Endodermal cell (in vitro differentiated cells): Measurements from ENCODE around the gene STARD13. TPM values are rescaled to one million over a fixed set of nuclear protein-coding genes. Genes with fewer than 3 reads are reported as not detected.

ENCODE experiments used
- DNase-seq: peaks from one replicate; pipeline ENCODE4 v3.0.0-alpha.2; 2017
- H3K27ac ChIP-seq: 2 replicates; pipeline ENCODE4 v1.5.1; 2013; ENCODE audit warnings: mild to moderate bottlenecking, low read depth, low read length, moderate library complexity
- H3K27me3 ChIP-seq: 2 replicates; pipeline ENCODE4 v1.6.1; 2013; ENCODE audit warnings: mild to moderate bottlenecking, low read length, moderate library complexity; ENCODE audit not compliant: insufficient read depth, control insufficient read depth, poor library complexity, severe bottlenecking
- H3K36me3 ChIP-seq: 2 replicates; pipeline ENCODE4 v1.7.0; 2013; ENCODE audit warnings: mild to moderate bottlenecking, low read length, moderate library complexity; ENCODE audit not compliant: control insufficient read depth, insufficient read depth
- H3K4me1 ChIP-seq: one replicate; pipeline ENCODE4 v1.7.0; 2013; ENCODE audit warnings: low read length; ENCODE audit not compliant: control insufficient read depth, insufficient read depth
- H3K4me3 ChIP-seq: 2 replicates; pipeline ENCODE4 v1.5.1; 2013; ENCODE audit warnings: mild to moderate bottlenecking, low read length, moderate library complexity
- H3K9ac ChIP-seq: 2 replicates; pipeline ENCODE4 v1.6.1; 2013; ENCODE audit warnings: mild to moderate bottlenecking, low read length, moderate library complexity; ENCODE audit not compliant: poor library complexity, severe bottlenecking; ENCODE audit errors: extremely low read depth
- H3K9me3 ChIP-seq: 2 replicates; pipeline ENCODE4 v1.6.1; 2013; ENCODE audit warnings: mild to moderate bottlenecking, low read length, moderate library complexity; ENCODE audit not compliant: control insufficient read depth
- H3K27ac Mint-ChIP-seq: 2 replicates; pipeline ENCODE4 v1.8.0; 2020; ENCODE audit warnings: mixed read lengths
- H3K27me3 Mint-ChIP-seq: 2 replicates; pipeline ENCODE4 v1.8.0; 2021; ENCODE audit warnings: mild to moderate bottlenecking, mixed read lengths; ENCODE audit not compliant: insufficient read depth
- H3K36me3 Mint-ChIP-seq: 2 replicates; pipeline ENCODE4 v1.8.0; 2020; ENCODE audit warnings: low read depth, mixed read lengths
- H3K4me1 Mint-ChIP-seq: 2 replicates; pipeline ENCODE4 v1.8.0; 2020; ENCODE audit warnings: mixed read lengths
- H3K4me3 Mint-ChIP-seq: 2 replicates; pipeline ENCODE4 v1.8.0; 2020; ENCODE audit warnings: mild to moderate bottlenecking, moderate library complexity, mixed read lengths
- H3K9me3 Mint-ChIP-seq: 2 replicates; pipeline ENCODE4 v1.8.0; 2020; ENCODE audit warnings: mild to moderate bottlenecking, mixed read lengths
- CTCF ChIP-seq: fragments of 200-600 bp; sonication (generic); conservative IDR thresholded peaks from 2 replicates; pipeline ENCODE4 v1.5.0; 2021; ENCODE audit warnings: antibody characterized with exemption, mild to moderate bottlenecking
- WGBS, 2 experiments: methylation state at CpG; one replicate each; pipeline versions ENCODE4 v1.1.5 to v1.1.7; 2013; ENCODE audit warnings: missing lambda C conversion rate in 2 of 2, mixed read lengths in 1 of 2; ENCODE audit not compliant: insufficient coverage in 1 of 2, insufficient read length in 1 of 2; 5-methylcytosine and 5-hydroxymethylcytosine counted together
- total RNA-seq, 2 donors: library from RNA; stranded (reverse); fragmentation: NEBNext Ultra II Directional in 1 of 2; extraction: Animal tissue kit (Norgen Biotek cat#: 25700) in 1 of 2; gene quantifications; 2 replicates in 1 of 2; 3 replicates in 1 of 2; pipeline ENCODE4 v1.2.1, GENCODE V29; 2021

Gene STARD13
- total RNA-seq, 2 donors from 2014 or later: 2.5 to 3.7 TPM

- peak; percentile 80 for DNase-seq
- H3K4me1 ChIP-seq: peaks cover 9% of the 10 kb centered on the region
- TF ChIP-seq CTCF: no peak
- WGBS, 2 experiments: 55 to 63% methylated on average over 5 to 10 of the region's 10 CpGs
- no peak overlapping the region for H3K4me3 ChIP-seq
- Mint-ChIP-seq H3K4me1 (peaks cover 26% of the 10 kb centered on the region), H3K27me3 (no peaks in the 10 kb centered on the region), H3K9me3 (no peaks in the 10 kb centered on the region), H3K27ac (peak overlapping the region; percentile 57), H3K4me3 (no peak overlapping the region), H3K36me3 (no peaks in the 10 kb centered on the region)
- no peaks in the 10 kb centered on the region for H3K36me3 ChIP-seq
- H3K27me3 ChIP-seq: no peaks in the 10 kb centered on the region
- no peak overlapping the region for H3K9ac ChIP-seq
- H3K9me3 ChIP-seq: no peaks in the 10 kb centered on the region
- H3K27ac ChIP-seq: no peak overlapping the region
These were observed 159.6 kb downstream of the STARD13 start for GRCh38 chr13:33125821-33126570.

DNA sequence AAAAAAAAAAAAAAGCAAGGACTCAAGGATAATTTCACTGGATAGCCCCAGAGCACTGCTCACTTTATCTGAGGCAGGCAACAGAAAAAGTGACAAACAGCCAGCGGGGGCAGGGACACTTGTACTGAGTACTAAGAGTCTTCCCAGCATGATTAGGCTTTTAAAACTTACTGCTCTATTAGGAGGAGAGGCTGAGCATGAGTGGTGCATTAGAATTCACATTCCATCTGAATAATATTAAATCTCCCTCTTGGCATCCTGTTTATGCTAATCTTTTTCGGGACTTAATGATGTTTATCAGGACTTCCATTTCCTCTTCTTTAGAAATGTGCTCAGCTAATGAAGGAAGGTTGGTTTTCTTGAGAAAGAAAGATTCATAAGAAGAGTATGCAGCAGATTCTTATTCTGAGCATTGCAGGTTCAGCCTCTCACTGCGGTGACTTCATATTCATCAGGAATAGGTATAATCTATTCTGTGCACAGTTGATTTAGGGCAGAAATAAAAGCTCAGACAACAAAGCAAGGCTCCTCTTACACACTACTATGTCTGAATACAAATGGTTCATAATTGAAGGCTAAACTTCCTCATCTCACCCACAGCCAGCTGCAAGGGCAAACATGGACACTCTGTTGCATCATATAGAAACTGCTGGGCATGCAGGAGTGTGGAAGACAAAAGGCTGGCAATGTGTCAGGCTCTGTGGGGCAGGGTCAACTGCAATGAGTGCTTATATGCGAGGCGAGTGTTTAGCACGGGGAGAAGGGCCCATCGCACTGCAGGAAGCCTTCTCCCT, 162.3 kb downstream of the STARD13 start:
- no peaks in the 10 kb centered on the region for H3K36me3 Mint-ChIP-seq
- peaks cover 36% of the 10 kb centered on the region for H3K4me1 Mint-ChIP-seq
- H3K4me3 Mint-ChIP-seq: no peak overlapping the region
- peak overlapping the region; percentile 33 for H3K27ac Mint-ChIP-seq
- H3K36me3 ChIP-seq: no peaks in the 10 kb centered on the region
- no peaks in the 10 kb centered on the region for H3K9me3 ChIP-seq
- H3K27me3 ChIP-seq: no peaks in the 10 kb centered on the region
- H3K4me3 ChIP-seq: no peak overlapping the region
- H3K27me3 Mint-ChIP-seq: no peaks in the 10 kb centered on the region
- H3K27ac ChIP-seq: peak overlapping the region; percentile 41
- peaks cover 10% of the 10 kb centered on the region for H3K4me1 ChIP-seq
- TF ChIP-seq CTCF: no peak
- H3K9ac ChIP-seq: no peak overlapping the region
- DNase-seq: no peak
- 79 to 100% methylated on average over 1 to 7 of the region's 7 CpGs for WGBS, 2 experiments
- no peaks in the 10 kb centered on the region for H3K9me3 Mint-ChIP-seq

GRCh38 chr13:33119856-33120543, 165.6 kb downstream of the STARD13 start:
- Histone ChIP-seq H3K9me3 (no peaks in the 10 kb centered on the region), H3K27me3 (peaks cover 7% of the 10 kb centered on the region), H3K36me3 (no peaks in the 10 kb centered on the region), H3K27ac (no peak overlapping the region), H3K4me1 (peaks cover 13% of the 10 kb centered on the region), H3K9ac (no peak overlapping the region), H3K4me3 (no peak overlapping the region)
- TF ChIP-seq CTCF: no peak
- 89 to 95% methylated on average over 5 to 10 of the region's 10 CpGs for WGBS, 2 experiments
- peaks cover 46% of the 10 kb centered on the region for H3K4me1 Mint-ChIP-seq
- no peak overlapping the region for H3K27ac Mint-ChIP-seq
- no peak overlapping the region for H3K4me3 Mint-ChIP-seq
- H3K27me3 Mint-ChIP-seq: peaks cover 10% of the 10 kb centered on the region
- no peak for DNase-seq
- no peaks in the 10 kb centered on the region for H3K9me3 Mint-ChIP-seq
- H3K36me3 Mint-ChIP-seq: no peaks in the 10 kb centered on the region
